Trophoblast cell (in vitro differentiated cells and primary cell): Measurements from ENCODE around the gene MMD2.

ENCODE experiments used
- DNase-seq, 2 donors: peaks; one replicate each; pipeline ENCODE4 v3.0.0-alpha.2; 2016
- H2AFZ ChIP-seq: 2 replicates; pipeline ENCODE4 v1.6.1; 2013; ENCODE audit warnings: low read length, moderate library complexity, mild to moderate bottlenecking; ENCODE audit not compliant: insufficient read depth, poor library complexity
- H2AK5ac ChIP-seq: 2 replicates; pipeline ENCODE4 v1.6.1; 2013; ENCODE audit warnings: mild to moderate bottlenecking, low read length
- H2BK120ac ChIP-seq: 2 replicates; pipeline ENCODE4 v1.6.1; 2013; ENCODE audit warnings: low read length, mild to moderate bottlenecking, moderate library complexity; ENCODE audit not compliant: insufficient read depth, poor library complexity
- H2BK12ac ChIP-seq: 2 replicates; pipeline ENCODE4 v1.6.1; 2013; ENCODE audit warnings: mild to moderate bottlenecking, low read length, moderate library complexity
- H2BK5ac ChIP-seq: 2 replicates; pipeline ENCODE4 v1.6.1; 2013; ENCODE audit warnings: low read length, low read depth, moderate library complexity, mild to moderate bottlenecking; ENCODE audit not compliant: poor library complexity
- H3K14ac ChIP-seq: 2 replicates; pipeline ENCODE4 v1.6.1; 2013; ENCODE audit warnings: mild to moderate bottlenecking, low read length
- H3K18ac ChIP-seq: 2 replicates; pipeline ENCODE4 v1.6.1; 2013; ENCODE audit warnings: mild to moderate bottlenecking, low read length
- H3K23ac ChIP-seq: 2 replicates; pipeline ENCODE4 v1.6.1; 2013; ENCODE audit warnings: low read length
- H3K27ac ChIP-seq: 2 replicates; pipeline ENCODE4 v1.5.1; 2013; ENCODE audit warnings: low read depth, mild to moderate bottlenecking, inconsistent platforms, low read length, moderate library complexity
- H3K27me3 ChIP-seq: 2 replicates; pipeline ENCODE4 v1.6.1; 2013; ENCODE audit warnings: inconsistent platforms, mild to moderate bottlenecking, low read length, moderate library complexity; ENCODE audit not compliant: insufficient read depth
- H3K36me3 ChIP-seq, 2 experiments: 1 replicate in 1 of 2; 2 replicates in 1 of 2; pipeline ENCODE4 v1.6.1; 2013; ENCODE audit warnings: low read length in 2 of 2, mild to moderate bottlenecking in 2 of 2, moderate library complexity in 1 of 2; ENCODE audit not compliant: insufficient read depth in 2 of 2, control insufficient read depth in 1 of 2
- H3K4ac ChIP-seq: 2 replicates; pipeline ENCODE4 v1.6.1; 2013; ENCODE audit warnings: low read depth, mild to moderate bottlenecking, low read length, moderate library complexity
- H3K4me1 ChIP-seq, 2 experiments: 1 replicate in 1 of 2; 2 replicates in 1 of 2; pipeline ENCODE4 v1.6.1; 2013; ENCODE audit warnings: low read length in 2 of 2, mild to moderate bottlenecking in 2 of 2, moderate library complexity in 1 of 2; ENCODE audit not compliant: insufficient read depth in 2 of 2, control insufficient read depth in 1 of 2
- H3K4me2 ChIP-seq: 2 replicates; pipeline ENCODE4 v1.6.1; 2013; ENCODE audit warnings: inconsistent platforms, mild to moderate bottlenecking, low read length, moderate library complexity
- H3K4me3 ChIP-seq: 2 replicates; pipeline ENCODE4 v1.5.1; 2013; ENCODE audit warnings: mild to moderate bottlenecking, low read depth, low read length, inconsistent platforms
- H3K79me1 ChIP-seq: one replicate; pipeline ENCODE4 v1.6.1; 2013; ENCODE audit warnings: low read length
- H3K79me2 ChIP-seq: 2 replicates; pipeline ENCODE4 v1.6.1; 2013; ENCODE audit warnings: low read length, mild to moderate bottlenecking; ENCODE audit not compliant: control insufficient read depth, insufficient read depth, poor library complexity
- H3K9ac ChIP-seq: 2 replicates; pipeline ENCODE4 v1.6.1; 2013; ENCODE audit warnings: mild to moderate bottlenecking, low read length
- H3K9me3 ChIP-seq: 2 replicates; pipeline ENCODE4 v1.6.1; 2013; ENCODE audit warnings: low read depth, mild to moderate bottlenecking, control low read depth, inconsistent platforms, low read length; ENCODE audit not compliant: insufficient read depth
- H4K12ac ChIP-seq: 2 replicates; pipeline ENCODE4 v1.6.1; 2013; ENCODE audit warnings: low read depth, mild to moderate bottlenecking, low read length, moderate library complexity
- H4K8ac ChIP-seq: 2 replicates; pipeline ENCODE4 v1.6.1; 2013; ENCODE audit warnings: low read depth, mild to moderate bottlenecking, low read length, moderate library complexity
- H4K91ac ChIP-seq: one replicate; pipeline ENCODE4 v1.6.1; 2013; ENCODE audit warnings: low read depth, mild to moderate bottlenecking, low read length, moderate library complexity
- WGBS: extraction: QIAGEN DNeasy Blood & Tissue Kit; methylation state at CpG from one replicate; pipeline ENCODE4 v1.1.7; 2013; ENCODE audit warnings: missing lambda C conversion rate; ENCODE audit not compliant: insufficient read length, insufficient coverage; ENCODE audit errors: extremely low coverage; 5-methylcytosine and 5-hydroxymethylcytosine counted together

Gene MMD2

GRCh38 chr7:4882169-4883032 is 76.6 kb downstream of the MMD2 start:
- H2AFZ ChIP-seq, result peak overlapping the region; percentile 48
- H3K23ac ChIP-seq, result no peak overlapping the region
- no peak overlapping the region for H3K27ac ChIP-seq
- H3K9me3 ChIP-seq, result peaks cover 3% of the 10 kb centered on the region
- peak overlapping the region; percentile 6 for H3K4me3 ChIP-seq
- H3K79me1 ChIP-seq, result no peaks in the 10 kb centered on the region
- peak overlapping the region; percentile 82 for H3K4me2 ChIP-seq
- H3K9ac ChIP-seq, result no peak overlapping the region
- no peaks in the 10 kb centered on the region for H3K36me3 ChIP-seq
- DNase-seq, result peak; percentile 32 to 60
- peaks cover 2% of the 10 kb centered on the region for H3K79me2 ChIP-seq
- no peak overlapping the region for H3K4ac ChIP-seq
- H4K8ac ChIP-seq, result no peak overlapping the region
- H2BK12ac ChIP-seq, result no peak overlapping the region
- no CpG with 5 or more reads among the region's 35 CpGs for WGBS
- no peak overlapping the region for H2BK5ac ChIP-seq
- H3K14ac ChIP-seq, result no peak overlapping the region
- peaks cover 9 to 13% of the 10 kb centered on the region in 2 experiments for H3K4me1 ChIP-seq
- peaks cover 5% of the 10 kb centered on the region for H3K27me3 ChIP-seq
- H2AK5ac ChIP-seq, result no peak overlapping the region
- no peak overlapping the region for H2BK120ac ChIP-seq
- H4K91ac ChIP-seq, result no peak overlapping the region
- H4K12ac ChIP-seq, result no peak overlapping the region
- no peak overlapping the region for H3K18ac ChIP-seq

- no CpG with 5 or more reads among the region's 10 CpGs for WGBS
- Histone ChIP-seq H2BK5ac (no peak overlapping the region), H3K9me3 (peaks cover 3% of the 10 kb centered on the region), H3K18ac (no peak overlapping the region), H3K4me3 (no peak overlapping the region), H3K23ac (no peak overlapping the region), H2AK5ac (no peak overlapping the region), H2BK120ac (no peak overlapping the region), H3K36me3 (no peaks in the 10 kb centered on the region), H3K4me2 (no peak overlapping the region), H3K4me1 (peaks cover 9 to 13% of the 10 kb centered on the region in 2 experiments), H3K79me1 (no peaks in the 10 kb centered on the region), H3K79me2 (peaks cover 2% of the 10 kb centered on the region), H3K27ac (no peak overlapping the region), H3K14ac (no peak overlapping the region), H2AFZ (no peak overlapping the region), H2BK12ac (no peak overlapping the region), H4K8ac (no peak overlapping the region), H3K9ac (no peak overlapping the region), H4K91ac (no peak overlapping the region), H4K12ac (no peak overlapping the region), H3K4ac (no peak overlapping the region), H3K27me3 (peaks cover 5% of the 10 kb centered on the region)
- DNase-seq, result no peak
Measured at GRCh38 chr7:4880218-4880617, 78.8 kb downstream of the MMD2 start.

- Histone ChIP-seq H3K4me2 (no peak overlapping the region), H3K18ac (no peak overlapping the region), H4K91ac (no peak overlapping the region), H4K8ac (no peak overlapping the region), H3K27me3 (peaks cover 5% of the 10 kb centered on the region), H2BK5ac (no peak overlapping the region), H2BK120ac (no peak overlapping the region), H3K36me3 (no peaks in the 10 kb centered on the region), H3K9me3 (peaks cover 3% of the 10 kb centered on the region), H3K4me1 (peaks cover 9 to 13% of the 10 kb centered on the region in 2 experiments), H2AFZ (no peak overlapping the region), H3K9ac (no peak overlapping the region), H2AK5ac (no peak overlapping the region), H3K79me1 (no peaks in the 10 kb centered on the region), H3K79me2 (peaks cover 2% of the 10 kb centered on the region), H3K23ac (no peak overlapping the region), H3K14ac (no peak overlapping the region), H2BK12ac (no peak overlapping the region), H3K4ac (no peak overlapping the region), H3K4me3 (no peak overlapping the region), H3K27ac (no peak overlapping the region), H4K12ac (no peak overlapping the region)
- peak; percentile 30 to 53 for DNase-seq
- WGBS, result no CpG with 5 or more reads among the region's 27 CpGs
Measured at GRCh38 chr7:4879396-4880081, 79.4 kb downstream of the MMD2 start.

DNA sequence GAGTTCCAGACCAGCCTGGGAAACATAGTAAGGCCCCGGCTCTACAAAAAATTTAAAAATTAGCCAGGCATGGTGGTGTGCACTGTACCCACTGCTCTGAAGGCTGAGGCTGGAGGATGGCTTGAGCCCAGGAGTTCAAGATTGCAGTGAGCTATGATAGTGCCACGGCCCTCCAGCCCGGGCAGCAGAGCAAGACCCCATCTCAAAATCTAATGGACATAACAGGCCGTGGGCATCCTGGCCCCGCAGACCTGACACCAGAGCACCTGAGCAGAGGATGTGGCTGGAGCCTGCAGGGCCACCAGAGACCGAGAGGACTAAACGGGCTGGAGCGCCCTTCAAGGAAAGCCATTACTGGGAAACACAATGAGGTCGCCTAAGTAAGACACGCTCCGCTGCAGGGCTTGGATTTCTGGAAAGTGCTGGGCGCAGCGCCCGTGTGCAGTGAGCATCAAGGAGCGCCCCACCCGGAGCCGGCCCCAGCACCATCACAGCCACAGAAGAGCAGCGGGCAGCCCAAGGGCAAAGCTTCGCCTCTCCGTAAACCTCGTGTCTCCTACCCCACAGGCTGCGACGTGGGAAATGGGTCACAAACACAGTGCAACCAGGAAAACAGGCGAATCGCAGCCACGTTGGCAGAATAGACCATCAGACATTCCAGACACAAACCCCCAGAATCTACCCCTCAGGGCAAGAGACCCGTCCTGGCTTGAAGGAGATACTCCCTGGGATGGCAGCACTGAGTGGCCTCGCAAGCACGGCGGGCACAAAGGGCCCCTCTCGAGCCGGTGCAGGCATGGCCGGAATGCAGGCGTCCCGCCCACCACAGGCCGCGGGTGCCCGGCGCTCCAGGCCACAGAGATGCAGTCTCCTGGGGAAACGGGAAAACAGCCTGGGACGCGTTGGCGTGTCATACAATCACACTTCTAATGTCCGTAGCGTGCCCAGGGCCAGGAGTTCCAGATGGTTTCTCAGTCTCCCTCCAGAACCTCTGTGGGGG is 80.4 kb downstream of the MMD2 start:
- H3K9ac ChIP-seq, result no peak overlapping the region
- H3K27me3 ChIP-seq, result peaks cover 5% of the 10 kb centered on the region
- no peak overlapping the region for H2BK12ac ChIP-seq
- no peak overlapping the region for H3K27ac ChIP-seq
- H3K4me3 ChIP-seq, result no peak overlapping the region
- H3K4me2 ChIP-seq, result no peak overlapping the region
- no peak overlapping the region for H2AK5ac ChIP-seq
- no peak overlapping the region for H4K91ac ChIP-seq
- peaks cover 2% of the 10 kb centered on the region for H3K9me3 ChIP-seq
- no CpG with 5 or more reads among the region's 45 CpGs for WGBS
- H3K18ac ChIP-seq, result no peak overlapping the region
- no peaks in the 10 kb centered on the region for H3K79me1 ChIP-seq
- no peak overlapping the region for H2AFZ ChIP-seq
- H4K8ac ChIP-seq, result no peak overlapping the region
- DNase-seq, result peak; percentile 42 to 76
- H3K4ac ChIP-seq, result no peak overlapping the region
- H3K14ac ChIP-seq, result no peak overlapping the region
- H3K4me1 ChIP-seq, result peaks cover 9 to 13% of the 10 kb centered on the region in 2 experiments
- no peaks in the 10 kb centered on the region for H3K36me3 ChIP-seq
- H4K12ac ChIP-seq, result no peak overlapping the region
- no peak overlapping the region for H3K23ac ChIP-seq
- H2BK5ac ChIP-seq, result no peak overlapping the region
- peaks cover 2% of the 10 kb centered on the region for H3K79me2 ChIP-seq
- no peak overlapping the region for H2BK120ac ChIP-seq
